HepG2 (cell line): Measurements from ENCODE around the gene ATP11A. TPM values are rescaled to one million over a fixed set of nuclear protein-coding genes. Genes with fewer than 3 reads are reported as not detected.

Experiments
- EHMT2 ChIP-seq: fragments of 200-600 bp; sonication (generic); IDR thresholded peaks from 2 replicates; pipeline ENCODE4 v1.7.0; 2017; ENCODE audit warnings: antibody characterized with exemption, low read depth, low read length, borderline replicate concordance
- FOXK2 ChIP-seq: fragments of 450-650 bp; IDR thresholded peaks from 2 replicates; pipeline ENCODE4 v1.6.1; 2016
- FOXM1 ChIP-seq: sonication (generic); formaldehyde crosslinking; IDR thresholded peaks from 2 replicates; pipeline ENCODE4 v1.5.0; 2020; ENCODE audit warnings: missing genetic modification reagents
- FOXP1 ChIP-seq, 2 experiments: fragments of 450-650 bp in 1 of 2; IDR thresholded peaks; 2 replicates each; pipeline ENCODE4 v1.6.1; 2017 to 2018; ENCODE audit warnings: antibody characterized with exemption in 1 of 2
- HMGXB4 ChIP-seq, 2 experiments: sonication (generic) in 1 of 2; formaldehyde crosslinking in 1 of 2; IDR thresholded peaks; 2 replicates each; pipeline versions ENCODE4 v1.4.0 to v1.6.1; 2018 to 2020; ENCODE audit warnings: missing genetic modification reagents in 2 of 2, borderline replicate concordance in 1 of 2, low read depth in 1 of 2, mild to moderate bottlenecking in 1 of 2, missing biosample characterization in 1 of 2
- IKZF1 ChIP-seq: fragments of 450-650 bp; IDR thresholded peaks from 2 replicates; pipeline ENCODE4 v1.7.1; 2016
- MAX ChIP-seq: IDR thresholded peaks from 2 replicates; pipeline ENCODE4 v1.6.1; 2012; ENCODE audit warnings: inconsistent platforms
- MEIS1 ChIP-seq: sonication (generic); formaldehyde crosslinking; IDR thresholded peaks from 2 replicates; pipeline ENCODE4 v1.9.0; 2021; ENCODE audit warnings: mild to moderate bottlenecking, missing genetic modification reagents, moderate library complexity, borderline replicate concordance
- MXD3 ChIP-seq: IDR thresholded peaks from 2 replicates; pipeline ENCODE4 v1.6.1; 2016; ENCODE audit warnings: mild to moderate bottlenecking, missing biosample characterization, missing genetic modification reagents
- NFIB ChIP-seq: sonication (generic); formaldehyde crosslinking; IDR thresholded peaks from 2 replicates; pipeline ENCODE4 v1.9.0; 2021; ENCODE audit warnings: missing genetic modification reagents, mild to moderate bottlenecking, borderline replicate concordance
- NFKBIZ ChIP-seq: IDR thresholded peaks from 2 replicates; pipeline ENCODE4 v1.6.1; 2018; ENCODE audit warnings: missing genetic modification reagents, missing compliant biosample characterization
- PHF8 ChIP-seq: sonication (generic); formaldehyde crosslinking; IDR thresholded peaks from 2 replicates; pipeline ENCODE4 v1.5.0; 2020; ENCODE audit warnings: missing genetic modification reagents
- PREB ChIP-seq: sonication (generic); formaldehyde crosslinking; IDR thresholded peaks from 2 replicates; pipeline ENCODE4 v1.4.0; 2020; ENCODE audit warnings: missing genetic modification reagents
- SRSF4 ChIP-seq: fragments of 200-400 bp; formaldehyde crosslinking; IDR thresholded peaks from one replicate; pipeline ENCODE4 v1.6.1; 2018; ENCODE audit warnings: mild to moderate bottlenecking, low read depth, low read length, moderate library complexity; ENCODE audit not compliant: poor library complexity, severe bottlenecking
- ZNF354B ChIP-seq: sonication (generic); formaldehyde crosslinking; IDR thresholded peaks from 2 replicates; pipeline ENCODE4 v1.8.0; 2022; ENCODE audit warnings: mild to moderate bottlenecking, missing genetic modification reagents
- ZNF574 ChIP-seq: sonication (generic); formaldehyde crosslinking; IDR thresholded peaks from 2 replicates; pipeline ENCODE4 v1.4.0; 2020; ENCODE audit warnings: missing genetic modification reagents
- ZNF577 ChIP-seq: sonication (generic); formaldehyde crosslinking; IDR thresholded peaks from 2 replicates; pipeline ENCODE4 v1.4.0; 2020; ENCODE audit warnings: mild to moderate bottlenecking, low read depth, missing genetic modification reagents, borderline replicate concordance
- ZNF761 ChIP-seq: sonication (generic); formaldehyde crosslinking; conservative IDR thresholded peaks from 2 replicates; pipeline ENCODE4 v1.4.0; 2020; ENCODE audit warnings: mild to moderate bottlenecking, missing genetic modification reagents
- ZSCAN12 ChIP-seq: sonication (generic); formaldehyde crosslinking; IDR thresholded peaks from 2 replicates; pipeline ENCODE4 v1.9.0; 2021; ENCODE audit warnings: mild to moderate bottlenecking, missing genetic modification reagents
- polyA plus RNA-seq, 8 experiments: library from polyadenylated mRNA; depleted of rRNA in 3 of 8; stranded (reverse) in 7 of 8; unstranded in 1 of 8; fragments of >200 nt; fragmentation: Illumina TruSeq in 4 of 8; extraction: Trizol in 4 of 8; gene quantifications; 2 replicates each; pipeline versions ENCODE4 v1.2.1 to v1.2.3, GENCODE V29; 2011 to 2016; ENCODE audit warnings: low read depth in 4 of 8, missing spikeins in 1 of 8, mixed read lengths in 1 of 8; ENCODE audit not compliant: insufficient read depth in 1 of 8
- total RNA-seq, 5 experiments: library from RNA; depleted of rRNA; stranded (reverse); fragments of >200 nt; fragmentation: Illumina TruSeq; extraction: Trizol; gene quantifications; 2 replicates each; pipeline ENCODE4 v1.2.3, GENCODE V29; 2016; ENCODE audit warnings: low read depth in 1 of 5

Gene ATP11A
- total and polyA plus RNA-seq, 2 of the 13 experiments (the other 11 are each of a cell fraction or from before 2014, with no cell fraction given), result 18.4 to 20.1 TPM

GRCh38 chr13:112931028-112931934, 241.4 kb downstream of the ATP11A start (continued):
- no peak for TF ChIP-seq FOXP1 (IDR thresholded peaks at IDR 0.05)
- TF ChIP-seq FOXP1 (CRISPR knock-in tag; IDR thresholded peaks at IDR 0.05), result 0 out of 2 replicates have a peak, but pooled peaks have one; percentile 28
- no peak for TF ChIP-seq PHF8 (CRISPR knock-in tag)
- TF ChIP-seq SRSF4, result no peak
- TF ChIP-seq NFKBIZ (CRISPR knock-in tag), result no peak
- peak; percentile 70; the same call in 1 of the 2 replicates for TF ChIP-seq MEIS1
- no peak for TF ChIP-seq ZSCAN12 (CRISPR knock-in tag)
- TF ChIP-seq PREB (CRISPR knock-in tag), result no peak
- no peak for TF ChIP-seq MXD3 (CRISPR knock-in tag)
- TF ChIP-seq ZNF577 (CRISPR knock-in tag), result no peak
- TF ChIP-seq MAX, result 0 out of 2 replicates have a peak, but pooled peaks have one; percentile 25
- TF ChIP-seq FOXK2, result no peak
- no peak; the same call in 1 of the 2 replicates for TF ChIP-seq ZNF574 (CRISPR knock-in tag)
- TF ChIP-seq IKZF1, result no peak
- TF ChIP-seq ZNF761 (CRISPR knock-in tag), result no peak
- TF ChIP-seq ZNF354B (CRISPR knock-in tag), result no peak
- peak; percentile 53 to 78; a peak in 2 of 4 replicates for TF ChIP-seq HMGXB4 (CRISPR knock-in tag; IDR thresholded peaks at IDR 0.05; ENCODE audit: borderline replicate concordance in 1 of 2, low read depth in 1 of 2)
- no peak for TF ChIP-seq FOXM1 (CRISPR knock-in tag)
- TF ChIP-seq NFIB (CRISPR knock-in tag), result no peak
- TF ChIP-seq EHMT2, result no peak
